Ishikawa (cell line): ENCODE data around the gene PAEP.

ENCODE experiments used
- CEBPB ChIP-seq: IDR thresholded peaks from 2 replicates; pipeline ENCODE4 v1.6.1; 2012
- CREB1 ChIP-seq: IDR thresholded peaks from 2 replicates; pipeline ENCODE4 v1.6.1; 2012; ENCODE audit warnings: low read depth
- EGR1 ChIP-seq: IDR thresholded peaks from 2 replicates; pipeline ENCODE4 v1.6.1; 2012
- EP300 ChIP-seq: IDR thresholded peaks from 2 replicates; pipeline ENCODE4 v1.6.1; 2012; ENCODE audit warnings: borderline replicate concordance
- FOXM1 ChIP-seq: IDR thresholded peaks from 2 replicates; pipeline ENCODE4 v1.6.1; 2012; ENCODE audit warnings: low read depth, borderline replicate concordance
- NFIC ChIP-seq: IDR thresholded peaks from 2 replicates; pipeline ENCODE4 v1.6.1; 2012
- RAD21 ChIP-seq: IDR thresholded peaks from 2 replicates; pipeline ENCODE4 v1.6.1; 2012; ENCODE audit warnings: low read depth
- REST ChIP-seq: IDR thresholded peaks from 2 replicates; pipeline ENCODE4 v1.6.1; 2012; ENCODE audit warnings: low read depth, mild to moderate bottlenecking
- TAF1 ChIP-seq: IDR thresholded peaks from 2 replicates; pipeline ENCODE4 v1.6.1; 2012; ENCODE audit warnings: low read depth, mild to moderate bottlenecking
- TEAD4 ChIP-seq: IDR thresholded peaks from 2 replicates; pipeline ENCODE4 v1.6.1; 2012
- YY1 ChIP-seq: IDR thresholded peaks from 2 replicates; pipeline ENCODE4 v1.6.1; 2012; ENCODE audit warnings: low read depth
- TF ChIP-seq, protein P1 (sequence below): IDR thresholded peaks from 2 replicates; pipeline ENCODE4 v1.6.1; 2012

DNA sequence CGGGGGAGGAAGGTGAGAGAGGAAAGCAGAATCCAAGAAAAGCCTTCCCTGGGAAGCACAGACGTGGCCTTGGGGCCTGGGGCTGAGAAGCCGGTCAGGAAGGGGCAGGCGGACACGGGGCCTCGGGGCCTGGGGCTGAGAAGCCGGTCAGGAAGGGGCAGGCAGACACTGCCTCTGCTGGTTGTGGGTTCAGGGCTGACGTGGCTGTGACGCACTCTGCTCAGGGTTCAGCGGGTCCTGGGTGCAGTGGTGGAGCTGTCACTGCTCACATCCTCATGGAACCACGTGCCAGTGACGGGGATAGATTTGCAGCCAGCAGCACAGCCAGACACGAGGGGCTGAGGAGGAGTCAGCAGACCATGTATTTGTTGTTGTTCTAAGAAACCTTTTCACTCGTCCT is 12.8 kb downstream of the PAEP start:
- no peak for TF ChIP-seq TAF1
- TF ChIP-seq YY1 = no peak
- no peak for TF ChIP-seq FOXM1
- no peak for TF ChIP-seq RAD21
- TF ChIP-seq, protein P1, sequence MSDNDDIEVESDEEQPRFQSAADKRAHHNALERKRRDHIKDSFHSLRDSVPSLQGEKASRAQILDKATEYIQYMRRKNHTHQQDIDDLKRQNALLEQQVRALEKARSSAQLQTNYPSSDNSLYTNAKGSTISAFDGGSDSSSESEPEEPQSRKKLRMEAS = no peak
- no peak for TF ChIP-seq CEBPB
- TF ChIP-seq EP300 = no peak
- TF ChIP-seq NFIC = no peak
- TF ChIP-seq TEAD4 = no peak
- no peak for TF ChIP-seq REST
- TF ChIP-seq CREB1 = no peak
- no peak for TF ChIP-seq EGR1
